Ovary (tissue), 9 donors: Measurements from ENCODE around the gene PMPCA. TPM values are rescaled to one million over a fixed set of nuclear protein-coding genes. Genes with fewer than 3 reads are reported as not detected.

ENCODE experiments used
- DNase-seq, 5 donors: peaks; one replicate each; pipeline ENCODE4 v3.0.0-alpha.2; 2019 to 2020
- H3K27ac ChIP-seq, 2 donors: fragments of 200-600 bp; one replicate each; pipeline versions ENCODE4 v1.5.1 to v1.8.0; 2019 to 2022
- H3K27me3 ChIP-seq: fragments of 200-600 bp; one replicate; pipeline ENCODE4 v1.8.0; 2022
- H3K36me3 ChIP-seq: fragments of 200-600 bp; sonication (generic); one replicate; pipeline ENCODE4 v1.5.1; 2019
- H3K4me1 ChIP-seq: one replicate; pipeline ENCODE4 v1.8.1; 2013; ENCODE audit warnings: mild to moderate bottlenecking, moderate library complexity; ENCODE audit not compliant: insufficient read depth
- H3K4me3 ChIP-seq: fragments of 200-600 bp; sonication (generic); one replicate; pipeline ENCODE4 v1.5.1; 2017
- H3K9me3 ChIP-seq, 2 donors: fragments of 200-600 bp in 1 of 2; sonication (generic) in 1 of 2; one replicate each; pipeline versions ENCODE4 v1.5.1 to v1.8.1; 2013 to 2019; ENCODE audit warnings: mild to moderate bottlenecking in 1 of 2, moderate library complexity in 1 of 2
- CTCF ChIP-seq, 3 donors: fragments of 450-650 bp in 2 of 3; fragments of 200-600 bp in 1 of 3; IDR thresholded peaks; one replicate each; pipeline versions ENCODE4 v1.5.1 to v1.8.0; 2016 to 2022; ENCODE audit warnings: antibody characterized with exemption in 3 of 3, mild to moderate bottlenecking in 1 of 3
- EP300 ChIP-seq: sonication (generic); formaldehyde crosslinking; IDR thresholded peaks from one replicate; pipeline ENCODE4 v1.6.1; 2017; ENCODE audit warnings: antibody characterized with exemption
- POLR2A ChIP-seq: fragments of 450-650 bp; IDR thresholded peaks from one replicate; pipeline ENCODE4 v1.6.1; 2017; ENCODE audit warnings: antibody characterized with exemption, mild to moderate bottlenecking, moderate library complexity
- WGBS, 3 donors: extraction: QIAGEN DNeasy Blood & Tissue Kit in 1 of 3; methylation state at CpG; one replicate each; pipeline versions ENCODE4 v1.1.5 to v1.1.7; 2013 to 2017; 5-methylcytosine and 5-hydroxymethylcytosine counted together
- intact Hi-C, 4 donors: fragments of 100-400 bp; cut with DNase I; formaldehyde crosslinking; loops; one replicate each; pipeline versions ENCODE4 v1.11.0 to v1.15.1; 2022 to 2023
- polyA plus RNA-seq, 2 donors: library from polyadenylated mRNA; stranded (reverse); fragments of 200-250 nt in 1 of 2; fragments of 350-450 nt in 1 of 2; fragmentation: Illumina TruSeq in 1 of 2; extraction: RNeasy Lipid Tissue Mini Kit (QIAGEN cat#74804) in 1 of 2; gene quantifications; one replicate each; pipeline ENCODE4 v1.2.3, GENCODE V29; 2013 to 2014
- total RNA-seq, 7 donors: library from RNA; depleted of rRNA in 2 of 7; stranded (reverse); fragments of >200 nt in 2 of 7; fragmentation: NEBNext Ultra II Directional in 3 of 7; extraction: Animal tissue kit (Norgen Biotek cat#: 25700) in 3 of 7; gene quantifications; one replicate each; pipeline versions ENCODE4 v1.1.0 to v1.2.4, GENCODE V29; 2016 to 2023
- donor health status: DM: no; HTN: no; CAD: no; lungs with moderate emphysema.
- donor health status: DM: no; HTN: no; CAD: no.
- donor health status: Bipolar disorder and iron deficiency.
- donor health status: DM: yes; HTN: yes; CAD: no.
- donor health status: DM: no; HTN: no; CAD: no.
- donor health status: DM: yes; HTN: yes; CAD: no.

Gene PMPCA
- total and polyA plus RNA-seq, 9 donors: 18.7 to 82.4 (median 40.1) TPM

GRCh38 chr9:136447173-136447778 lies 36.8 kb downstream of the PMPCA start:
- Histone ChIP-seq H3K36me3 (no peaks in the 10 kb centered on the region), H3K9me3 (no peaks in the 10 kb centered on the region), H3K4me1 (no peaks in the 10 kb centered on the region), H3K27me3 (no peaks in the 10 kb centered on the region), H3K4me3 (no peak overlapping the region), H3K27ac (no peak overlapping the region)
- DNase-seq: no peak
- intact Hi-C loops: no loop called here
- WGBS, 3 donors: 91 to 94% (median 92%) methylated on average over 27 of the region's 27 CpGs
- no peak for TF ChIP-seq POLR2A
- no peak for TF ChIP-seq CTCF (IDR thresholded peaks at IDR 0.05)
- no peak for TF ChIP-seq EP300

GRCh38 chr9:136448655-136449054 lies 38.2 kb downstream of the PMPCA start:
- H3K27ac ChIP-seq: no peak overlapping the region
- no peak for DNase-seq
- H3K4me1 ChIP-seq: no peaks in the 10 kb centered on the region
- H3K4me3 ChIP-seq: no peak overlapping the region
- intact Hi-C loops: no loop called here
- no peaks in the 10 kb centered on the region for H3K36me3 ChIP-seq
- TF ChIP-seq EP300: no peak
- no peak for TF ChIP-seq CTCF (IDR thresholded peaks at IDR 0.05)
- TF ChIP-seq POLR2A: no peak
- WGBS, 3 donors: 79 to 88% (median 85%) methylated on average over 3 of the region's 3 CpGs
- no peaks in the 10 kb centered on the region for H3K27me3 ChIP-seq
- no peaks in the 10 kb centered on the region for H3K9me3 ChIP-seq

GRCh38 chr9:136451221-136451877 lies 40.9 kb downstream of the PMPCA start:
- Histone ChIP-seq H3K27me3 (no peaks in the 10 kb centered on the region), H3K9me3 (no peaks in the 10 kb centered on the region), H3K4me1 (no peaks in the 10 kb centered on the region), H3K27ac (no peak overlapping the region), H3K36me3 (no peaks in the 10 kb centered on the region), H3K4me3 (no peak overlapping the region)
- intact Hi-C loops: no loop called here
- TF ChIP-seq POLR2A: no peak
- TF ChIP-seq CTCF (IDR thresholded peaks at IDR 0.05): no peak
- no peak for TF ChIP-seq EP300
- 82 to 88% (median 85%) methylated on average over 26 of the region's 26 CpGs for WGBS, 3 donors
- no peak for DNase-seq

GRCh38 chr9:136453326-136453725 lies 42.9 kb downstream of the PMPCA start:
- 86 to 88% (median 87%) methylated on average over 11 of the region's 11 CpGs for WGBS, 3 donors
- DNase-seq: no peak
- Histone ChIP-seq H3K36me3 (no peaks in the 10 kb centered on the region), H3K4me3 (no peak overlapping the region), H3K9me3 (no peaks in the 10 kb centered on the region), H3K4me1 (no peaks in the 10 kb centered on the region), H3K27me3 (no peaks in the 10 kb centered on the region), H3K27ac (no peak overlapping the region)
- intact Hi-C loops: no loop called here
- TF ChIP-seq EP300 (no peak), POLR2A (no peak), CTCF (IDR thresholded peaks at IDR 0.05) (no peak)
